UCSD-AML1 (cell line): Measurements from ENCODE around the gene SC5D.

Experiments
- DNase-seq: peaks from one replicate; lab custom pipeline; 2025; ENCODE audit not compliant: unreplicated experiment; lab: John Stamatoyannopoulos, UW

SC5D gene

DNA sequence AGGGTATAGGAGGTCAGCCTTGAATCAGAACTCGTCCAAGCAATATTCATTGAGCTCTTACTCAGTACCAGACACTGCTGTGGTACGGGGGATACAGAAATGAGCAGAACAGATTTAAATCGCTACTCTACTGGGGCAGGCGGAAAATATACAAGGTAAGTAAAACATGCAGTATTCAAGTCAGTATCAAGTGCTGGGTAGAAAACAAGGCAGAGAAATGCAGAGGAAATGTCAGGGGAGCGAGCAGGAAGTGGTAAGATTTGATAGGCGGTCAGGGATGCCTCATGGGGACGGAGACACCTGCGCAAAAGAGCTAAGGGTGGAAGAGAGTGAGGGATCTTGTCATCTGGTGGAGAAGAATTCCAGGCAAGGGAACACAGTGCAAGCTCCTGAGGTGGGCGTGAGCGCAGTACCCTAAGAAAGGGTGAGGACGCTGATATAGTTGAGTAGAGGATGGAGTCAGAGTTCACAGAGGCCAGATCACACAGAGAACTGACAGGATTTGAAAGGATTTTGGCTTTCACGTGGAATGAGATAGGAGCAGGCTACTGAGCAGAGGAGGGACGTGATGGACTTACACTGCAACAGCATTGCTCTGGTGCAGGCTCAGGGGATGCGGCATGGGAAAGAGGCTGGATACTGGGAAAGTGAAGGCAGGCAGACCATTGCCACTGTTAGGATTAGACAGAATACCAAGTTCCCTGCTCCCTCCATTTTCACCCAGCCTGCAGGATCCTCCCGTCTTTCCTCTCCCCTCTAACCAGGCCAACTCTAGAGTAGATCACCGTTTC lies 35.8 kb downstream of the SC5D start:
- no peak for DNase-seq

- DNase-seq: no peak
Observed at GRCh38 chr11:121328967-121329679, 36.6 kb downstream of the SC5D start.

- no peak for DNase-seq
Observed at GRCh38 chr11:121329781-121330395, 37.3 kb downstream of the SC5D start.

- no peak for DNase-seq
Observed at GRCh38 chr11:121330614-121331435, 38.3 kb downstream of the SC5D start.

- DNase-seq: no peak
Observed at GRCh38 chr11:121334973-121335710, 42.6 kb downstream of the SC5D start.

DNA sequence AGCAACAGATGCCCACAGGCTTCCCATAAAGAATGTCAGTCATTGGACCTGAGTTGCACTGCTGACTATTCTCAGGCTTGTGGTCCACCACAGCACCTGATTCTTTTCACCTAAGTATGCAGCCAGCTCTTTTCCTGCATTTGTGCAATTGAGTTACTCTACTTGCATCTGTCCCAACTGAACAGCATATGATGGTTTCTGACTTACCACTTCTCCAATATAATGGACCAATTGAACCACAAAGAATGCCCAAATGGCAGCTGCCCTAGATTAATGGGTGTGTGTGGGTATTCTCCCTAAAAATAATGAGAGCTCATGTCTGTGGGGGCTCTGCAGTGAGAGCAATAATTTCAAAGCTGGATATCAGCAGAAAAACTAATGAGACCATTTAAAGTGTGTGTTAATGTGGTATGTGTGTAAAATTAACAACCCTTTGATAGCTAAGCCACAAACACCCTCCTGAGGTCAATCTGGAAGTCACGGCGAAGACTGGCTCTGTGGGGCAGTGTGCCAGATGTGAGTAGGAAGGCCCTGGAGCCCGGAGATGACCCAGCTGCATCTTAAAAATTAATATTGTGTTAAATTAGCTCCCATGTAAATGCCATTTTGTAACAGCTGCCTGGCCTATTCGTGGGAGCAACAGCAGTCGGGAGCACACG lies 43.8 kb downstream of the SC5D start:
- DNase-seq: no peak

DNA sequence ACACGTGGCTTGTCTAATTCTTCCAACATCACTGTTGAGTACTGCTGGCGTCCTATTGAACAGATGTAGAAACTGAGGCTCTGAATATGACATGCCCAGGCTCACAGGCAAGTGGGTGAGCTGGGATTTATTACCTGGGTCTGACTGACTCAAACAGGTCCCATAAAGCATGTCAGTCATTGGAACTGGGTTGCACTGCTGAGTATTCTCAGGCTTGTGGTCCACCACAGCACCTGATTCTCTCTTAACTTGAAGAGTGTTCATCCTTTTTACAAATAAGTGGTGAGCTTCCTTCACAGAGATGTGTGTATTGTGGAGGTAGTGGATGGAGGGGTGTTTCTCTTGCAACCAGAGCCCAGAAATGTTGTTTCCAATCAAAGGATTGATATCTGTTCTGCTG lies 44.5 kb downstream of the SC5D start:
- no peak for DNase-seq

GRCh38 chr11:121337740-121338272 lies 45.2 kb downstream of the SC5D start:
- DNase-seq: no peak

- DNase-seq: no peak
Observed at GRCh38 chr11:121338536-121338935, 46.0 kb downstream of the SC5D start.

GRCh38 chr11:121340032-121340580 lies 47.5 kb downstream of the SC5D start:
- no peak for DNase-seq

DNA sequence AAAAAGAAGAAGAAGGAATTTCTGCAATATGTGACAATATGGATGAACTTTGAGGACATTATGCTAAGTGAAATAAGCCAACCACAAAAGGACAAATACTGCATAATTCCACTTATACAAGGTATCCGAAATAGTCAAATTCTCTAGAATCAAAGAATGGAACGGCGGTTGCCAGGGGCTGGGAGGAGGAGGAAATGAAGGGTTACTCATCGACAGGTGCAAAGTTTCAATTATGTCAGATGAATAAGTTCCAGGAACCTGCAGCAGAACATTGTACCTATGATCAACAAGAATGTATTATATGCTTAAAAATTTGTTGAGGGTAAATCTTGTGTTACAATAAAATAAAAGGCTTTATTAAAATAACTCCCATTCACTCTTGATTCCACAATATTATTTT lies 49.0 kb downstream of the SC5D start:
- DNase-seq: no peak

GRCh38 chr11:121344824-121345223 lies 52.3 kb downstream of the SC5D start:
- DNase-seq: no peak

GRCh38 chr11:121347094-121347493 lies 54.5 kb downstream of the SC5D start:
- no peak for DNase-seq

GRCh38 chr11:121347813-121348212 lies 55.2 kb downstream of the SC5D start:
- DNase-seq: no peak

GRCh38 chr11:121348220-121348875 lies 55.8 kb downstream of the SC5D start:
- DNase-seq: no peak

GRCh38 chr11:121349790-121350189 lies 57.2 kb downstream of the SC5D start:
- no peak for DNase-seq

DNA sequence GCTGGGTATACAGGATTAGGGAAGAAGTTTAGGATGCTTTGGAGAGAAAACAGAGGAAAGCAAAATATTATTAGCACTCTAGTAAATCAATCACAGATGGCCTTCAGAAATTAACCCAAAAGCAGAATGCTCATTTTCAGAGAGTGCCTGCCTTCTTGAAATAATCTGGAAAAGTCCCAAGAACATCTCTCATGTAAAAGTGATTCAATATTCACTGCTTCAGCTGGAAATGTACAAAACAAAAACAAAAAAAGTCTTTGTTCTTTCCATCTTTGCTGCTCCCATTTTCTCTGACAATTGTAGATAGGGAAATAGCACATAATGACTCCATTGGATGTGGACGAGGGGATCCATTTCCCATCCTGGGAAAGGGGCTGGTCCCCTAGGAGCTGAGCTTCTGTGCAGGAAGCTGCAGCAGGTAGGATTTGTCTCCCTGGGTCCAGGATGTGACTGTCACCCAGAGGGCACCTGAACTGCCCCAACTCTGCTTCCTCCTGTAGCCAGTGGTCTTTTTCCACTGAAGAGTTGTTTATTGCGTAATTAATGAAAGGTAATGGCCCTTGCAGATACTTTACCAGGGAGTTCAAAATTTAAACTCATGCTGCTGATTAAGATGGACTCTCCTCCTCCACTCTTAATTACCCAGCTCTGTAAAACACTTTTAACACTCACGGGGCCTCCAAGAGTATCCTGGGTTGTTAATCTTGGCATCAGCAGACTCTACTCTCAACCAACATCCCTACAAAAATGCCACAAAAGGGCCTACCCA lies 57.9 kb downstream of the SC5D start:
- DNase-seq: no peak

DNA sequence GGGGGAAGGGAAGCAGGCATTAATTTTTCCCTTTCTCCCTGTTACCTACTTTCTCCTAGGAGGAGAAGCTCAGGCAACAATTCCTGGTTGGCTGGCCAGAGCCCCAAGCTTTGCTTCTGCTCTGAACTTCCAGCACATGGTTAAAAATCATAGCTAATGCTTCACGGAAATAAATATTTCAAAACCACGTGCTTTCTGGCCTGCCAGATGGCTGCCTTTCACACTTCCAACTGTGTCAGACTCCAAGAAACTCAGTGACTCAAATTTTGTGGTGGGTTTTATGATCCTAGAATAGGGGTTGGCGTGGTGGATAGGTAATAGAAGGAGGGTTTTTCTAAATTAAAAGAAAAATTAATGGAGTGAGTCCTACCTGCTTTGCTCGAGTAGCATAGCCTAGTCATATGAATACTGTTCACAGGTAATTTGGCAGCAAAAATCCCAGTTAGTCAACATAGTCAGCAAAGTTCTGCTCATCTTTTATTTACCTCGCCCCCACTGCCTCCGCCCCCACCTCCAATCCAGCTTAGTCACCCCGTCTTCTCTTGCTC lies 58.6 kb downstream of the SC5D start:
- no peak for DNase-seq
